ENCODE measurements around the gene CYP27C1.

Gene CYP27C1

GRCh38 chr2:127194447-127194846 lies 25.7 kb downstream of the CYP27C1 start:
- no peaks in the 10 kb centered on the region for H3K27me3 ChIP-seq (ENCODE audit: control insufficient read depth, insufficient read depth, low read length)
- H3K4me2 ChIP-seq (ENCODE audit: low read length), result no peak overlapping the region
- no peaks in the 10 kb centered on the region for H3K9me3 ChIP-seq (ENCODE audit: control insufficient read depth, low read length)
- no peak overlapping the region for H3K27ac ChIP-seq
- H3K36me3 ChIP-seq (ENCODE audit: control insufficient read depth, insufficient read depth, low read length), result no peaks in the 10 kb centered on the region
- no peaks in the 10 kb centered on the region for H3K4me1 ChIP-seq
- no peaks in the 10 kb centered on the region for H3K79me2 ChIP-seq
- H3K9ac ChIP-seq, result no peak overlapping the region
- no peak for TF ChIP-seq CTCF (IDR thresholded peaks at IDR 0.05)
- H3K4me3 ChIP-seq (ENCODE audit: low read depth, low read length), result no peak overlapping the region
- H2AFZ ChIP-seq, result no peak overlapping the region

GRCh38 chr2:127193967-127194280 lies 26.2 kb downstream of the CYP27C1 start:
- Histone ChIP-seq H3K27me3 (ENCODE audit: control insufficient read depth, insufficient read depth, low read length) (no peaks in the 10 kb centered on the region), H3K27ac (no peak overlapping the region), H3K9ac (no peak overlapping the region), H3K4me2 (ENCODE audit: low read length) (no peak overlapping the region), H3K9me3 (ENCODE audit: control insufficient read depth, low read length) (no peaks in the 10 kb centered on the region), H3K36me3 (ENCODE audit: control insufficient read depth, insufficient read depth, low read length) (no peaks in the 10 kb centered on the region), H3K79me2 (no peaks in the 10 kb centered on the region), H3K4me1 (no peaks in the 10 kb centered on the region), H2AFZ (no peak overlapping the region), H3K4me3 (ENCODE audit: low read depth, low read length) (no peak overlapping the region)
- TF ChIP-seq CTCF (IDR thresholded peaks at IDR 0.05), result no peak

GRCh38 chr2:127193164-127193966 lies 26.7 kb downstream of the CYP27C1 start:
- no peaks in the 10 kb centered on the region for H3K4me1 ChIP-seq
- no peaks in the 10 kb centered on the region for H3K79me2 ChIP-seq
- H3K9me3 ChIP-seq (ENCODE audit: control insufficient read depth, low read length), result no peaks in the 10 kb centered on the region
- H3K36me3 ChIP-seq (ENCODE audit: control insufficient read depth, insufficient read depth, low read length), result no peaks in the 10 kb centered on the region
- no peak overlapping the region for H3K27ac ChIP-seq
- no peak overlapping the region for H3K9ac ChIP-seq
- H3K4me2 ChIP-seq (ENCODE audit: low read length), result no peak overlapping the region
- no peak overlapping the region for H2AFZ ChIP-seq
- no peak overlapping the region for H3K4me3 ChIP-seq (ENCODE audit: low read depth, low read length)
- no peaks in the 10 kb centered on the region for H3K27me3 ChIP-seq (ENCODE audit: control insufficient read depth, insufficient read depth, low read length)
- TF ChIP-seq CTCF (IDR thresholded peaks at IDR 0.05), result no peak

- no peak overlapping the region for H3K4me3 ChIP-seq (ENCODE audit: low read depth, low read length)
- no peaks in the 10 kb centered on the region for H3K27me3 ChIP-seq (ENCODE audit: control insufficient read depth, insufficient read depth, low read length)
- no peak overlapping the region for H3K27ac ChIP-seq
- H3K4me2 ChIP-seq (ENCODE audit: low read length), result no peak overlapping the region
- no peaks in the 10 kb centered on the region for H3K79me2 ChIP-seq
- TF ChIP-seq CTCF (IDR thresholded peaks at IDR 0.05), result no peak
- no peak overlapping the region for H3K9ac ChIP-seq
- no peaks in the 10 kb centered on the region for H3K4me1 ChIP-seq
- no peak overlapping the region for H2AFZ ChIP-seq
- H3K36me3 ChIP-seq (ENCODE audit: control insufficient read depth, insufficient read depth, low read length), result no peaks in the 10 kb centered on the region
- H3K9me3 ChIP-seq (ENCODE audit: control insufficient read depth, low read length), result no peaks in the 10 kb centered on the region
These were observed 28.5 kb downstream of the CYP27C1 start for GRCh38 chr2:127191331-127192219.
